ENCODE measurements around the gene PIK3IP1. TPM values are rescaled to one million over a fixed set of nuclear protein-coding genes. Genes with fewer than 3 reads are reported as not detected.

Gene PIK3IP1
- total RNA-seq, 1 donor from 2014 or later: 20.3 TPM

GRCh38 chr22:31243339-31244045 lies 48.8 kb downstream of the PIK3IP1 start:
- intact Hi-C loops (cut with micrococcal nuclease): no loop called here
- no peak for TF ChIP-seq CTCF (IDR thresholded peaks at IDR 0.05)
- peaks cover 15% of the 10 kb centered on the region for H3K36me3 Mint-ChIP-seq (ENCODE audit: low read depth)
- ATAC-seq (ENCODE audit: low read depth) (no peak), DNase-seq (no peak)
- H3K4me1 Mint-ChIP-seq: peaks cover 6% of the 10 kb centered on the region
- no peak overlapping the region for H3K4me3 Mint-ChIP-seq
- CTCF ChIA-PET: no interaction called here
- POLR2A ChIA-PET: no interaction called here
- no peak overlapping the region for H3K27ac Mint-ChIP-seq
- no peaks in the 10 kb centered on the region for H3K9me3 Mint-ChIP-seq
- no peaks in the 10 kb centered on the region for H3K27me3 Mint-ChIP-seq

- TF ChIP-seq CTCF (IDR thresholded peaks at IDR 0.05): no peak
- ATAC-seq (ENCODE audit: low read depth) (no peak), DNase-seq (no peak)
- Mint-ChIP-seq H3K9me3 (no peaks in the 10 kb centered on the region), H3K36me3 (ENCODE audit: low read depth) (peaks cover 15% of the 10 kb centered on the region), H3K27me3 (no peaks in the 10 kb centered on the region), H3K27ac (no peak overlapping the region), H3K4me1 (peaks cover 3% of the 10 kb centered on the region), H3K4me3 (no peak overlapping the region)
- intact Hi-C loops (cut with micrococcal nuclease): no loop called here
- ChIA-PET CTCF (no interaction called here), POLR2A (no interaction called here)
These were observed 50.4 kb downstream of the PIK3IP1 start for GRCh38 chr22:31241936-31242335.

GRCh38 chr22:31241200-31241599 lies 51.1 kb downstream of the PIK3IP1 start:
- no peaks in the 10 kb centered on the region for H3K27me3 Mint-ChIP-seq
- DNase-seq: no peak
- no peak overlapping the region for H3K4me3 Mint-ChIP-seq
- H3K36me3 Mint-ChIP-seq (ENCODE audit: low read depth): peaks cover 15% of the 10 kb centered on the region
- ATAC-seq (ENCODE audit: low read depth): no peak
- H3K4me1 Mint-ChIP-seq: peaks cover 3% of the 10 kb centered on the region
- no peaks in the 10 kb centered on the region for H3K9me3 Mint-ChIP-seq
- POLR2A ChIA-PET: no interaction called here
- intact Hi-C loops (cut with micrococcal nuclease): no loop called here
- H3K27ac Mint-ChIP-seq: no peak overlapping the region
- TF ChIP-seq CTCF (IDR thresholded peaks at IDR 0.05): no peak
- CTCF ChIA-PET: no interaction called here

GRCh38 chr22:31239771-31240370 lies 52.4 kb downstream of the PIK3IP1 start:
- H3K4me3 Mint-ChIP-seq: no peak overlapping the region
- no peak overlapping the region for H3K27ac Mint-ChIP-seq

More at GRCh38 chr22:31239771-31240370, 52.4 kb downstream of the PIK3IP1 start:
- CTCF ChIA-PET: interaction anchor here (0.6 kb wide), 1 partner anchor 320 kb away, joined by 3 read pairs; no protein-coding TSS in a partner anchor
- DNase-seq (no peak), ATAC-seq (ENCODE audit: low read depth) (no peak)
- Mint-ChIP-seq H3K4me1 (peaks cover 6% of the 10 kb centered on the region), H3K9me3 (no peaks in the 10 kb centered on the region), H3K27me3 (no peaks in the 10 kb centered on the region), H3K36me3 (ENCODE audit: low read depth) (peaks cover 15% of the 10 kb centered on the region)
- no peak for TF ChIP-seq CTCF (IDR thresholded peaks at IDR 0.05)
- intact Hi-C loops (cut with micrococcal nuclease): loop anchor here (10.0 kb wide), 1 partner anchor 475 kb away; no protein-coding TSS in a partner anchor
- POLR2A ChIA-PET: no interaction called here

Data from activated B cell treated with CpG ODN at 0.5 μM for 24 hours (primary cell).